ENCODE data around the gene SIRT5.

The SIRT5 gene

DNA sequence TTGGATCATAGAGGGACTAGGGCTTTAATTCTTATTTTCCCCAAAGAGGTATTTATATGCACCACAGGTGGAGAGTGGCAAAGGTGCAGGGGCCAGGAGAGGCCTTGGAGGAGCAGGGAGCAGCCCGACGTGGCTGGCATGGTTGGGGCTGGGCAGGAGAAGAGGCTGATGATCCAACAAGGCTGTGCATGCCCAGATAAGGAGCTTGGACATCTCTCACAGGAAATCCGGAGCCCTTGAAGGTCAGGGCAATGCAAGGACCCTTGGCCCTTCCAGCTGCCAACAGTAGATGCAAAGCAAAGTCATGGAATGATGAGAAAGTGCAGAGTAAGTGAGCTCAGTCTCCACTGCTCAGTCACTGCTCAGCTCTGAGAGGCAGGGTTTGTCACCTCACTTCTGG, 39.9 kb upstream of the SIRT5 start:
- TF ChIP-seq ZNF48 (tag by site-specific recombination; IDR thresholded peaks at IDR 0.05) (no peak), ZNF239 (tag by site-specific recombination; IDR thresholded peaks at IDR 0.05) (no peak), ZNF623 (tag by site-specific recombination; IDR thresholded peaks at IDR 0.05) (no peak), ZFHX2 (tag by site-specific recombination; conservative IDR thresholded peaks at IDR 0.05) (no peak), ZNF677 (tag by site-specific recombination; IDR thresholded peaks at IDR 0.05) (no peak), ZNF23 (tag by site-specific recombination; IDR thresholded peaks at IDR 0.05; ENCODE audit: borderline replicate concordance) (no peak), ZNF792 (tag by site-specific recombination; IDR thresholded peaks at IDR 0.05) (no peak), PRDM6 (tag by site-specific recombination; IDR thresholded peaks at IDR 0.05) (no peak), ZNF626 (tag by site-specific recombination; IDR thresholded peaks at IDR 0.05) (no peak)
- TF ChIP-seq, protein P1, sequence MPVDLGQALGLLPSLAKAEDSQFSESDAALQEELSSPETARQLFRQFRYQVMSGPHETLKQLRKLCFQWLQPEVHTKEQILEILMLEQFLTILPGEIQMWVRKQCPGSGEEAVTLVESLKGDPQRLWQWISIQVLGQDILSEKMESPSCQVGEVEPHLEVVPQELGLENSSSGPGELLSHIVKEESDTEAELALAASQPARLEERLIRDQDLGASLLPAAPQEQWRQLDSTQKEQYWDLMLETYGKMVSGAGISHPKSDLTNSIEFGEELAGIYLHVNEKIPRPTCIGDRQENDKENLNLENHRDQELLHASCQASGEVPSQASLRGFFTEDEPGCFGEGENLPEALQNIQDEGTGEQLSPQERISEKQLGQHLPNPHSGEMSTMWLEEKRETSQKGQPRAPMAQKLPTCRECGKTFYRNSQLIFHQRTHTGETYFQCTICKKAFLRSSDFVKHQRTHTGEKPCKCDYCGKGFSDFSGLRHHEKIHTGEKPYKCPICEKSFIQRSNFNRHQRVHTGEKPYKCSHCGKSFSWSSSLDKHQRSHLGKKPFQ (tag by site-specific recombination; IDR thresholded peaks at IDR 0.05), result no peak
- TF ChIP-seq, protein P2, sequence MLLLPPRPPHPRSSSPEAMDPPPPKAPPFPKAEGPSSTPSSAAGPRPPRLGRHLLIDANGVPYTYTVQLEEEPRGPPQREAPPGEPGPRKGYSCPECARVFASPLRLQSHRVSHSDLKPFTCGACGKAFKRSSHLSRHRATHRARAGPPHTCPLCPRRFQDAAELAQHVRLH (tag by site-specific recombination; IDR thresholded peaks at IDR 0.05), result no peak
- no peaks in the 10 kb centered on the region for H3K36me3 ChIP-seq (ENCODE audit: control insufficient read depth in 2 of 2, insufficient read depth in 1 of 2, low read length in 2 of 2)
- no peak overlapping the region for H3K27ac ChIP-seq (ENCODE audit: extremely low read depth, low read depth, low read length)
- CTCF ChIA-PET, result interaction anchor here (1.0 to 5.3 kb wide), 2 partner anchors 39 to 41 kb away, joined by 3 to 19 read pairs; partner anchors contain the start of gene SIRT5
- POLR2A ChIA-PET, result interaction anchor here (0.9 kb wide), 1 partner anchor 41 kb away, joined by 3 read pairs; no protein-coding TSS in a partner anchor
- H3K4me3 ChIP-seq (ENCODE audit: low read depth, low read length), result no peak overlapping the region
- no peaks in the 10 kb centered on the region for H3K4me1 ChIP-seq (ENCODE audit: control insufficient read depth, insufficient read depth, low read length)
- H3K9me3 ChIP-seq (ENCODE audit: control insufficient read depth, insufficient read depth, low read depth, low read length), result no peaks in the 10 kb centered on the region

GRCh38 chr6:13535306-13535705, 39.1 kb upstream of the SIRT5 start:
- CTCF ChIA-PET, result interaction anchor here (1.0 to 5.3 kb wide), 2 partner anchors 38 to 40 kb away, joined by 3 to 19 read pairs; partner anchors contain the start of gene SIRT5
- TF ChIP-seq HIC1 (tag by site-specific recombination; IDR thresholded peaks at IDR 0.05) (no peak), ZNF112 (tag by site-specific recombination; IDR thresholded peaks at IDR 0.05) (no peak), ZNF121 (tag by site-specific recombination; IDR thresholded peaks at IDR 0.05) (no peak)
- TF ChIP-seq, protein P3, sequence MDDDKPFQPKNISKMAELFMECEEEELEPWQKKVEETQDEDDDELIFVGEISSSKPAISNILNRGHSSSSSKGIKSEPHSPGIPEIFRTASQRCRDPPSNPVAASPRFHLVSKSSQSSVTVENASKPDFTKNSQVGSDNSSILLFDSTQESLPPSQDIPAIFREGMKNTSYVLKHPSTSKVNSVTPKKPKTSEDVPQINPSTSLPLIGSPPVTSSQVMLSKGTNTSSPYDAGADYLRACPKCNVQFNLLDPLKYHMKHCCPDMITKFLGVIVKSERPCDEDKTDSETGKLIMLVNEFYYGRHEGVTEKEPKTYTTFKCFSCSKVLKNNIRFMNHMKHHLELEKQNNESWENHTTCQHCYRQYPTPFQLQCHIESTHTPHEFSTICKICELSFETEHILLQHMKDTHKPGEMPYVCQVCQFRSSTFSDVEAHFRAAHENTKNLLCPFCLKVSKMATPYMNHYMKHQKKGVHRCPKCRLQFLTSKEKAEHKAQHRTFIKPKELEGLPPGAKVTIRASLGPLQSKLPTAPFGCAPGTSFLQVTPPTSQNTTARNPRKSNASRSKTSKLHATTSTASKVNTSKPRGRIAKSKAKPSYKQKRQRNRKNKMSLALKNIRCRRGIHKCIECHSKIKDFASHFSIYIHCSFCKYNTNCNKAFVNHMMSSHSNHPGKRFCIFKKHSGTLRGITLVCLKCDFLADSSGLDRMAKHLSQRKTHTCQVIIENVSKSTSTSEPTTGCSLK (tag by site-specific recombination; IDR thresholded peaks at IDR 0.05), result no peak
- Histone ChIP-seq H3K36me3 (ENCODE audit: control insufficient read depth in 2 of 2, insufficient read depth in 1 of 2, low read length in 2 of 2) (no peaks in the 10 kb centered on the region), H3K27ac (ENCODE audit: extremely low read depth, low read depth, low read length) (no peak overlapping the region), H3K4me1 (ENCODE audit: control insufficient read depth, insufficient read depth, low read length) (no peaks in the 10 kb centered on the region), H3K4me3 (ENCODE audit: low read depth, low read length) (no peak overlapping the region), H3K9me3 (ENCODE audit: control insufficient read depth, insufficient read depth, low read depth, low read length) (no peaks in the 10 kb centered on the region)
- POLR2A ChIA-PET, result no interaction called here

All from HEK293 (cell line).